K562 (cell line): ENCODE results near the gene DHDH. TPM values are rescaled to one million over a fixed set of nuclear protein-coding genes. Genes with fewer than 3 reads are reported as not detected.

ENCODE experiments used
- ELF2 ChIP-seq: fragments of 250-450 bp; sonication (Bioruptor Pico); IDR thresholded peaks from 2 replicates; pipeline ENCODE4 v1.5.0; 2021; ENCODE audit warnings: mild to moderate bottlenecking
- ID3 ChIP-seq, 2 experiments: fragments of 250-450 bp in 1 of 2; fragments of 450-650 bp in 1 of 2; sonication (Bioruptor Pico) in 1 of 2; IDR thresholded peaks; 2 replicates each; pipeline versions ENCODE4 v1.6.1 to v1.8.0; 2016 to 2021; ENCODE audit warnings: mild to moderate bottlenecking in 2 of 2, moderate library complexity in 2 of 2, missing compliant biosample characterization in 1 of 2, missing genetic modification characterization in 1 of 2
- KLF13 ChIP-seq: fragments of 450-650 bp; IDR thresholded peaks from 2 replicates; pipeline ENCODE4 v1.6.1; 2016; ENCODE audit warnings: missing genetic modification characterization, low read depth, mild to moderate bottlenecking, missing compliant biosample characterization, moderate library complexity, borderline replicate concordance
- LEF1 ChIP-seq: fragments of 450-650 bp; IDR thresholded peaks from 2 replicates; pipeline ENCODE4 v1.6.1; 2016; ENCODE audit warnings: mild to moderate bottlenecking
- MAZ ChIP-seq, 2 experiments: fragments of 450-650 bp in 1 of 2; sonication (generic) in 1 of 2; formaldehyde crosslinking; IDR thresholded peaks in 1 of 2; conservative IDR thresholded peaks in 1 of 2; 2 replicates each; pipeline versions ENCODE4 v1.4.0 to v1.5.0; 2020; ENCODE audit warnings: mild to moderate bottlenecking in 1 of 2, missing genetic modification reagents in 1 of 2
- MTA3 ChIP-seq: fragments of 450-650 bp; formaldehyde crosslinking; IDR thresholded peaks from 2 replicates; pipeline ENCODE4 v1.6.1; 2017; ENCODE audit warnings: mild to moderate bottlenecking, borderline replicate concordance
- PRMT5 ChIP-seq: sonication (generic); formaldehyde crosslinking; IDR thresholded peaks from 2 replicates; pipeline ENCODE4 v1.5.0; 2020; ENCODE audit warnings: missing genetic modification reagents
- SMC3 ChIP-seq: conservative IDR thresholded peaks from 2 replicates; pipeline ENCODE4 v1.6.1; 2011; ENCODE audit warnings: low read depth, low read length, improper control_type of control experiment; ENCODE audit not compliant: insufficient read depth
- SPI1 ChIP-seq: IDR thresholded peaks from 2 replicates; pipeline ENCODE4 v1.6.1; 2011; ENCODE audit warnings: low read depth, low read length, control low read depth, borderline replicate concordance
- STAG1 ChIP-seq: sonication (generic); formaldehyde crosslinking; IDR thresholded peaks from 2 replicates; pipeline ENCODE4 v1.5.0; 2020; ENCODE audit warnings: missing genetic modification reagents, borderline replicate concordance
- XRCC5 ChIP-seq: fragments of 200-400 bp; formaldehyde crosslinking; IDR thresholded peaks from 2 replicates; pipeline ENCODE4 v1.6.1; 2017; ENCODE audit warnings: low read depth, mild to moderate bottlenecking, low read length
- YY1 ChIP-seq, 3 experiments: IDR thresholded peaks; 2 replicates each; pipeline ENCODE4 v1.6.1; 2011; ENCODE audit warnings: low read length in 2 of 3, mild to moderate bottlenecking in 2 of 3, moderate library complexity in 2 of 3, borderline replicate concordance in 1 of 3, control low read depth in 1 of 3, low read depth in 1 of 3; ENCODE audit not compliant: insufficient read depth in 3 of 3, insufficient replicate concordance in 2 of 3, control insufficient read depth in 1 of 3, insufficient read length in 1 of 3; ENCODE audit errors: extremely low read depth in 1 of 3
- ZFPM2 ChIP-seq: fragments of 250-450 bp; sonication (Bioruptor Pico); IDR thresholded peaks from 2 replicates; pipeline ENCODE4 v1.5.1; 2022; ENCODE audit warnings: mild to moderate bottlenecking
- ZNF121 ChIP-seq: sonication (generic); formaldehyde crosslinking; conservative IDR thresholded peaks from 2 replicates; pipeline ENCODE4 v1.8.0; 2022; ENCODE audit warnings: missing genetic modification reagents
- ZNF253 ChIP-seq: fragments of 250-450 bp; sonication (Bioruptor Pico); conservative IDR thresholded peaks from 2 replicates; pipeline ENCODE4 v1.6.1; 2021; ENCODE audit warnings: mild to moderate bottlenecking
- ZNF507 ChIP-seq: conservative IDR thresholded peaks from 2 replicates; pipeline ENCODE4 v1.6.1; 2017; ENCODE audit warnings: missing genetic modification characterization, missing compliant biosample characterization
- ZNF764 ChIP-seq: fragments of 250-450 bp; sonication (Bioruptor Pico); IDR thresholded peaks from 2 replicates; pipeline ENCODE4 v1.4.0; 2020; ENCODE audit warnings: low read depth, mild to moderate bottlenecking, moderate library complexity
- polyA plus RNA-seq, 8 experiments: library from polyadenylated mRNA; depleted of rRNA in 4 of 8; stranded (reverse) in 5 of 8; unstranded in 3 of 8; fragments of >200 nt; fragmentation: Nextera tagmentation in 2 of 8; fragmentation: Illumina TruSeq in 1 of 8; extraction: Ambion mirVana in 2 of 8; extraction: Trizol in 1 of 8; gene quantifications; 2 replicates each; pipeline versions ENCODE4 v1.2.1 to v1.2.3, GENCODE V29; 2011 to 2014; ENCODE audit warnings: inconsistent platforms in 1 of 8, missing spikeins in 1 of 8
- total RNA-seq, 7 experiments: library from RNA; depleted of rRNA in 6 of 7; stranded (reverse); fragments of >200 nt in 6 of 7; fragmentation: Illumina TruSeq in 2 of 7; extraction: Trizol in 2 of 7; gene quantifications; 2 replicates each; pipeline versions ENCODE4 v1.2.1 to v1.2.3, GENCODE V29; 2011 to 2021; ENCODE audit warnings: low replicate concordance in 1 of 7
- TF ChIP-seq, protein P1 (sequence below), 2 experiments: fragments of 200-800 bp in 1 of 2; sonication (Bioruptor generic) in 1 of 2; sonication (generic) in 1 of 2; formaldehyde crosslinking in 1 of 2; IDR thresholded peaks in 1 of 2; conservative IDR thresholded peaks in 1 of 2; 2 replicates each; pipeline versions ENCODE4 v1.5.0 to v1.6.1; 2016 to 2020; ENCODE audit warnings: missing compliant biosample characterization in 1 of 2, missing genetic modification characterization in 1 of 2, missing genetic modification reagents in 1 of 2

Gene DHDH
- total and polyA plus RNA-seq, 9 of the 15 experiments (the other 6 are each of a cell fraction or from before 2014, with no cell fraction given) = 0.37 to 1.9 (median 0.87) TPM

GRCh38 chr19:48970923-48971395, 37.5 kb downstream of the DHDH start (continued):
- no peak for TF ChIP-seq ZNF121
- no peak for TF ChIP-seq KLF13 (tag)
- 0 out of 2 replicates have a peak, but pooled peaks have one; percentile 37 for TF ChIP-seq ZNF253 (CRISPR knock-in tag)
- TF ChIP-seq ZNF764 (CRISPR knock-in tag) = no peak
- TF ChIP-seq, protein P1, sequence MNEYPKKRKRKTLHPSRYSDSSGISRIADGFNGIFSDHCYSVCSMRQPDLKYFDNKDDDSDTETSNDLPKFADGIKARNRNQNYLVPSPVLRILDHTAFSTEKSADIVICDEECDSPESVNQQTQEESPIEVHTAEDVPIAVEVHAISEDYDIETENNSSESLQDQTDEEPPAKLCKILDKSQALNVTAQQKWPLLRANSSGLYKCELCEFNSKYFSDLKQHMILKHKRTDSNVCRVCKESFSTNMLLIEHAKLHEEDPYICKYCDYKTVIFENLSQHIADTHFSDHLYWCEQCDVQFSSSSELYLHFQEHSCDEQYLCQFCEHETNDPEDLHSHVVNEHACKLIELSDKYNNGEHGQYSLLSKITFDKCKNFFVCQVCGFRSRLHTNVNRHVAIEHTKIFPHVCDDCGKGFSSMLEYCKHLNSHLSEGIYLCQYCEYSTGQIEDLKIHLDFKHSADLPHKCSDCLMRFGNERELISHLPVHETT (CRISPR knock-in tag; conservative IDR thresholded peaks at IDR 0.05 in 1 of 2, IDR thresholded peaks at IDR 0.05 in 1 of 2) = 0 out of 4 replicates have a peak, but pooled peaks of 1 of the 2 experiments have one; percentile 29
- 0 out of 2 replicates have a peak, but pooled peaks have one; percentile 82 for TF ChIP-seq XRCC5
- no peak for TF ChIP-seq ELF2
- no peak for TF ChIP-seq ZFPM2 (CRISPR knock-in tag)
- peak; percentile 77 for TF ChIP-seq SMC3
- no peak for TF ChIP-seq ZNF507 (tag)
- TF ChIP-seq STAG1 (CRISPR knock-in tag) = peak; percentile 66; the same call in 1 of the 2 replicates
- TF ChIP-seq LEF1 = no peak
- no peak for TF ChIP-seq PRMT5 (CRISPR knock-in tag)
- TF ChIP-seq ID3 (CRISPR knock-in tag; IDR thresholded peaks at IDR 0.05) = no peak
- no peak for TF ChIP-seq ID3 (tag; IDR thresholded peaks at IDR 0.05)
- peak; percentile 41 to 82; a peak in 2 of 4 replicates for TF ChIP-seq MAZ (CRISPR knock-in tag; conservative IDR thresholded peaks at IDR 0.05 in 1 of 2, IDR thresholded peaks at IDR 0.05 in 1 of 2)
- TF ChIP-seq MTA3 = no peak
- peak in 1 of 3 experiments; percentile 35 for TF ChIP-seq YY1 (IDR thresholded peaks at IDR 0.05; ENCODE audit: borderline replicate concordance in 1 of 3, control insufficient read depth in 1 of 3, extremely low read depth in 1 of 3, insufficient read depth in 3 of 3, insufficient read length in 1 of 3, insufficient replicate concordance in 2 of 3, low read depth in 1 of 3, low read length in 2 of 3)
- TF ChIP-seq SPI1 = peak; percentile 83
